NB4 (cell line): ENCODE results near the gene DECR2.

ENCODE experiments used
- DNase-seq: peaks from one replicate; pipeline ENCODE4 v3.0.0; 2010; ENCODE audit warnings: low read depth
- H3K4me3 ChIP-seq: one replicate; pipeline ENCODE4 v1.5.1; 2011; ENCODE audit warnings: mild to moderate bottlenecking, low read depth, low read length, moderate library complexity
- CTCF ChIP-seq: IDR thresholded peaks from one replicate; pipeline ENCODE4 v1.5.1; 2012; ENCODE audit warnings: low read depth, low read length
- MAX ChIP-seq: IDR thresholded peaks from 2 replicates; pipeline ENCODE4 v1.6.1; 2011; ENCODE audit warnings: low read depth, low read length
- MYC ChIP-seq: IDR thresholded peaks from 2 replicates; pipeline ENCODE4 v1.6.1; 2011; ENCODE audit warnings: low read depth, low read length
- POLR2A ChIP-seq: IDR thresholded peaks from 2 replicates; pipeline ENCODE4 v1.6.1; 2011; ENCODE audit warnings: mild to moderate bottlenecking; ENCODE audit not compliant: insufficient read length; ENCODE audit errors: extremely low read depth

DECR2 gene

GRCh38 chr16:401468-402348 is at the start of gene DECR2:
TSS of gene DECR2 (plus strand) at chr16:401885. CDS start at chr16:401964, 79 bp downstream.
- H3K4me3 ChIP-seq: peak within 1 kb of the TSS; percentile 64

GRCh38 chr16:352547-353403 is 48.9 kb upstream of the DECR2 start, which contains the start of gene AXIN1:
TSS of gene AXIN1 (minus strand) at chr16:352723. CDS start at chr16:347025, 5,698 bp downstream.
- peak within 1 kb of the TSS; percentile 52 for H3K4me3 ChIP-seq
- no peak for TF ChIP-seq MAX
- TF ChIP-seq CTCF: no peak
- no peak for TF ChIP-seq MYC
- TF ChIP-seq POLR2A: peak; percentile 19
- peak; percentile 89 for DNase-seq

More at GRCh38 chr16:401468-402348, at the start of gene DECR2:
- peak; percentile 74 for TF ChIP-seq MAX
- TF ChIP-seq CTCF: peak; percentile 23
- peak; percentile 66 for TF ChIP-seq POLR2A
- TF ChIP-seq MYC: 0 out of 2 replicates have a peak, but pooled peaks have one; percentile 17
- DNase-seq: peak; percentile 86

- DNase-seq: no peak
- TF ChIP-seq POLR2A: no peak
- no peak for TF ChIP-seq CTCF
- no peak for TF ChIP-seq MAX
- no peak for TF ChIP-seq MYC
- no peak overlapping the region for H3K4me3 ChIP-seq
Observed at GRCh38 chr16:353404-354290, 48.0 kb upstream of the DECR2 start.

- H3K4me3 ChIP-seq: no peak overlapping the region
- TF ChIP-seq CTCF: no peak
- no peak for TF ChIP-seq MAX
- TF ChIP-seq MYC: no peak
- no peak for TF ChIP-seq POLR2A
Observed at GRCh38 chr16:354291-354881, 47.3 kb upstream of the DECR2 start.

More at GRCh38 chr16:354291-354881, 47.3 kb upstream of the DECR2 start:
- no peak for DNase-seq
